ENCODE measurements around the gene LKAAEAR1.

The LKAAEAR1 gene

GRCh38 chr20:64065062-64065973 lies 18.9 kb downstream of the LKAAEAR1 start:
- TF ChIP-seq EZH2 (IDR thresholded peaks at IDR 0.05; ENCODE audit: borderline replicate concordance, low read length) = no peak
- TF ChIP-seq, protein P1, sequence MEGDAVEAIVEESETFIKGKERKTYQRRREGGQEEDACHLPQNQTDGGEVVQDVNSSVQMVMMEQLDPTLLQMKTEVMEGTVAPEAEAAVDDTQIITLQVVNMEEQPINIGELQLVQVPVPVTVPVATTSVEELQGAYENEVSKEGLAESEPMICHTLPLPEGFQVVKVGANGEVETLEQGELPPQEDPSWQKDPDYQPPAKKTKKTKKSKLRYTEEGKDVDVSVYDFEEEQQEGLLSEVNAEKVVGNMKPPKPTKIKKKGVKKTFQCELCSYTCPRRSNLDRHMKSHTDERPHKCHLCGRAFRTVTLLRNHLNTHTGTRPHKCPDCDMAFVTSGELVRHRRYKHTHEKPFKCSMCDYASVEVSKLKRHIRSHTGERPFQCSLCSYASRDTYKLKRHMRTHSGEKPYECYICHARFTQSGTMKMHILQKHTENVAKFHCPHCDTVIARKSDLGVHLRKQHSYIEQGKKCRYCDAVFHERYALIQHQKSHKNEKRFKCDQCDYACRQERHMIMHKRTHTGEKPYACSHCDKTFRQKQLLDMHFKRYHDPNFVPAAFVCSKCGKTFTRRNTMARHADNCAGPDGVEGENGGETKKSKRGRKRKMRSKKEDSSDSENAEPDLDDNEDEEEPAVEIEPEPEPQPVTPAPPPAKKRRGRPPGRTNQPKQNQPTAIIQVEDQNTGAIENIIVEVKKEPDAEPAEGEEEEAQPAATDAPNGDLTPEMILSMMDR (IDR thresholded peaks at IDR 0.05; ENCODE audit: low read length) = no peak
- Histone ChIP-seq H4K20me1 (ENCODE audit: insufficient read depth, low read length) (no peaks in the 10 kb centered on the region), H3K9me3 (ENCODE audit: low read length) (no peaks in the 10 kb centered on the region), H3K36me3 (ENCODE audit: insufficient read depth, low read length) (no peaks in the 10 kb centered on the region), H3K4me2 (ENCODE audit: low read length) (no peak overlapping the region), H3K27me3 (ENCODE audit: insufficient read depth, low read length) (peaks cover 4% of the 10 kb centered on the region), H3K79me2 (ENCODE audit: insufficient read depth, low read length) (no peaks in the 10 kb centered on the region), H3K4me1 (ENCODE audit: insufficient read depth, low read length, severe bottlenecking) (peaks cover 32% of the 10 kb centered on the region), H3K9ac (ENCODE audit: low read length) (no peak overlapping the region), H2AFZ (ENCODE audit: low read length) (no peak overlapping the region), H3K27ac (ENCODE audit: low read depth, low read length, poor library complexity, severe bottlenecking) (peak overlapping the region; percentile 30), H3F3A (ENCODE audit: insufficient read depth, low read length) (no peaks in the 10 kb centered on the region), H3K4me3 (ENCODE audit: low read depth, low read length, poor library complexity, severe bottlenecking) (no peak overlapping the region), H3K9me2 (ENCODE audit: low read depth, low read length) (no peaks in the 10 kb centered on the region)

DNA sequence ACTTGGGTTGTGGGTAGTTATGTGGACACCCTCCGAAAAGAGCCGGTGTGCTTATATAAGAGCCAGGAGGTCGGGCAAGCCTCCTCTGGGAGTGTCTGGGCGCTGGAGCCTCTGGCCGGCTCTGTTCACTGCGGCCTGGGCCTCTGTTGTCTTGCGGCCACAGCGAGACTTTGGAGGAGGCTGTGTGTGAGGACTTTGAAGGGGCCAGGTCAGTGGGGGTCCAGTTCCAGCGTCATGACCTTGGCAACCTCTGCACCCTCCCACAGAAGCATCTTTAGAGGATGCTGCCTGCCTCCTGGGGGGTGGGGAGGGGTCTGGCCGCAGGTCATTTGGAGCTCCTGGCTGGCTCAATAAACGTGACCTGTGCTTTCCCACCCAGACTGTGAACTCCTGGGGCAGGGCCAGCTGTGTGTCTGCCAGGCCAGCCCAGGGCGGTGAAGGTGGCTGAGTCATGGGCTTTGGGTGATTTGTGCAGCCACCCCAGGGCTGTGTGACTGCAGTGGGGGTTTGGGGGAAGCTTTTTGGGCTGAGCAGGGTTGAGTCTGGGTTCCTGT lies 20.0 kb downstream of the LKAAEAR1 start:
- H3K4me1 ChIP-seq (ENCODE audit: insufficient read depth, low read length, severe bottlenecking) = peaks cover 32% of the 10 kb centered on the region
- peaks cover 4% of the 10 kb centered on the region for H3K27me3 ChIP-seq (ENCODE audit: insufficient read depth, low read length)
- H3K4me3 ChIP-seq (ENCODE audit: low read depth, low read length, poor library complexity, severe bottlenecking) = peak overlapping the region; percentile 78
- no peaks in the 10 kb centered on the region for H4K20me1 ChIP-seq (ENCODE audit: insufficient read depth, low read length)
- no peaks in the 10 kb centered on the region for H3K36me3 ChIP-seq (ENCODE audit: insufficient read depth, low read length)
- peak overlapping the region; percentile 98; the same call in 1 of the 2 replicates for H3K4me2 ChIP-seq (ENCODE audit: low read length)
- no peak overlapping the region for H3K9ac ChIP-seq (ENCODE audit: low read length)
- H3K27ac ChIP-seq (ENCODE audit: low read depth, low read length, poor library complexity, severe bottlenecking) = no peak overlapping the region
- H2AFZ ChIP-seq (ENCODE audit: low read length) = no peak overlapping the region
- H3K79me2 ChIP-seq (ENCODE audit: insufficient read depth, low read length) = no peaks in the 10 kb centered on the region
- H3F3A ChIP-seq (ENCODE audit: insufficient read depth, low read length) = no peaks in the 10 kb centered on the region
- no peaks in the 10 kb centered on the region for H3K9me3 ChIP-seq (ENCODE audit: low read length)
- TF ChIP-seq EZH2 (IDR thresholded peaks at IDR 0.05; ENCODE audit: borderline replicate concordance, low read length) = no peak
- TF ChIP-seq, protein P1 (IDR thresholded peaks at IDR 0.05; ENCODE audit: low read length) = no peak
- no peaks in the 10 kb centered on the region for H3K9me2 ChIP-seq (ENCODE audit: low read depth, low read length)

- H3K27ac ChIP-seq (ENCODE audit: low read depth, low read length, poor library complexity, severe bottlenecking) = no peak overlapping the region
- no peaks in the 10 kb centered on the region for H4K20me1 ChIP-seq (ENCODE audit: insufficient read depth, low read length)
- no peaks in the 10 kb centered on the region for H3K36me3 ChIP-seq (ENCODE audit: insufficient read depth, low read length)
- TF ChIP-seq, protein P1 (IDR thresholded peaks at IDR 0.05; ENCODE audit: low read length) = no peak
- no peak for TF ChIP-seq EZH2 (IDR thresholded peaks at IDR 0.05; ENCODE audit: borderline replicate concordance, low read length)
- no peaks in the 10 kb centered on the region for H3K9me3 ChIP-seq (ENCODE audit: low read length)
- H3F3A ChIP-seq (ENCODE audit: insufficient read depth, low read length) = no peaks in the 10 kb centered on the region
- H3K9ac ChIP-seq (ENCODE audit: low read length) = peak overlapping the region; percentile 70
- no peaks in the 10 kb centered on the region; the same call in 1 of the 2 replicates for H3K27me3 ChIP-seq (ENCODE audit: insufficient read depth, low read length)
- H3K4me2 ChIP-seq (ENCODE audit: low read length) = peak overlapping the region; percentile 98
- H3K4me3 ChIP-seq (ENCODE audit: low read depth, low read length, poor library complexity, severe bottlenecking) = peak overlapping the region; percentile 78
- no peak overlapping the region for H2AFZ ChIP-seq (ENCODE audit: low read length)
- peaks cover 32% of the 10 kb centered on the region for H3K4me1 ChIP-seq (ENCODE audit: insufficient read depth, low read length, severe bottlenecking)
- no peaks in the 10 kb centered on the region for H3K79me2 ChIP-seq (ENCODE audit: insufficient read depth, low read length)
- H3K9me2 ChIP-seq (ENCODE audit: low read depth, low read length) = no peaks in the 10 kb centered on the region
Observed at GRCh38 chr20:64063389-64064144, 20.6 kb downstream of the LKAAEAR1 start.
